ENCODE measurements around the gene CEACAM20. TPM values are rescaled to one million over a fixed set of nuclear protein-coding genes. Genes with fewer than 3 reads are reported as not detected.

The CEACAM20 gene
- total and polyA plus RNA-seq, 2 of the 13 experiments (the other 11 are each of a cell fraction or from before 2014, with no cell fraction given) = 0.04 TPM; not detected in 1

GRCh38 chr19:44554641-44555246 lies 25.3 kb upstream of the CEACAM20 start (continued):
- TF ChIP-seq ZMYM4 (CRISPR knock-in tag; IDR thresholded peaks at IDR 0.05) = no peak
- TF ChIP-seq HMG20A (CRISPR knock-in tag; IDR thresholded peaks at IDR 0.05; ENCODE audit: borderline replicate concordance) = no peak

DNA sequence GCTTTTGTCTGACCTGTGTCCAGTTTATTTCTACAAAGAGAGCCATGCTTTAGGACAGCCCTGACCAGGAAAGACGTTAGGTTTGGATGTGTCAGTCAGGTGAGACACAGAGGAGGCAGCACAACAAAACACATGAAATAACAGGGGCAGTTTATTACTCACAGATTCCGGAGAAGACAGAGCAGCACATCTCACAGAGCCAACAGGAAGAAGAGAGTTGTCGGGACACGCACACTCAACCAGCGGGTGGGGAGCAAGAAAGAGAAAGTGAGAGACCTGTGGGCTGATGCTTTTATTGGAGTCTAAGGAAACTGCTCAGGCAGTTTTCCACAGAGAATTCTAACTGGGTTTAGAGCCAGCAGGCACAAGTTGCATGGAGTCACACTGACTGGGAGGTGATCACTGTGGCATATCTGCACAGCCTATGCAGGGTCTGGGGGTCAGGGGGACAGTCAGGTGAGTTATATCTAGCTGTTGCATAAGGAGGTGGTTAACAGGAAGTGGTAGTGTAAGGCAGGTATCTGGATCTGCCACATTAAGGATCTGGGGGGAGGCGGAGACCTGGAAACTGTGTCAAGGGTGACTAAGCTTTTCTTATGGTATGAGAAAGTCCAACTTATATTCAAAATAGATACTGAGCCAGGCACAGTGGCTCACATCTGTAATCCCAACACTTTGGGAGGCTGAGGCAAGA lies 24.1 kb upstream of the CEACAM20 start:
- BruUV-seq (replicated peaks) = no TSS peak
- CTCF ChIA-PET (ENCODE audit: low intra/inter-chr PET ratio, low total read pairs) = no interaction called here
- Histone ChIP-seq H3K27me3 (ENCODE audit: control insufficient read depth in 1 of 2, insufficient read depth in 2 of 2, low read length in 2 of 2) (no peaks in the 10 kb centered on the region), H3K79me2 (ENCODE audit: insufficient read depth, low read length) (no peaks in the 10 kb centered on the region), H3K4me2 (ENCODE audit: low read depth, low read length) (no peak overlapping the region), H3K9ac (ENCODE audit: insufficient read depth, low read depth, low read length) (no peak overlapping the region), H3K9me3 (ENCODE audit: low read length) (no peaks in the 10 kb centered on the region), H2AFZ (ENCODE audit: low read length) (no peak overlapping the region), H3K36me3 (replicated peaks in 1 of 2; ENCODE audit: control insufficient read depth in 1 of 2, insufficient read depth in 2 of 2, low read length in 2 of 2) (no peaks in the 10 kb centered on the region), H3K4me1 (ENCODE audit: insufficient read depth, low read length) (no peaks in the 10 kb centered on the region), H3K27ac (ENCODE audit: extremely low read length, insufficient read depth, low read length) (no peak overlapping the region), H4K20me1 (ENCODE audit: insufficient read depth, low read length) (no peaks in the 10 kb centered on the region), H3K4me3 (replicated peaks in 1 of 3; ENCODE audit: insufficient read depth in 1 of 3, low read depth in 2 of 3, low read length in 3 of 3) (no peak overlapping the region)
- FAIRE-seq (no peak), DNase-seq (ENCODE audit: low spot score) (no peak), ATAC-seq (no peak)
- TF ChIP-seq ZNF850 (CRISPR knock-in tag; conservative IDR thresholded peaks at IDR 0.05) = no peak
- TF ChIP-seq NR2F2 (IDR thresholded peaks at IDR 0.05; ENCODE audit: borderline replicate concordance, low read depth) = no peak
- TF ChIP-seq, protein P1, sequence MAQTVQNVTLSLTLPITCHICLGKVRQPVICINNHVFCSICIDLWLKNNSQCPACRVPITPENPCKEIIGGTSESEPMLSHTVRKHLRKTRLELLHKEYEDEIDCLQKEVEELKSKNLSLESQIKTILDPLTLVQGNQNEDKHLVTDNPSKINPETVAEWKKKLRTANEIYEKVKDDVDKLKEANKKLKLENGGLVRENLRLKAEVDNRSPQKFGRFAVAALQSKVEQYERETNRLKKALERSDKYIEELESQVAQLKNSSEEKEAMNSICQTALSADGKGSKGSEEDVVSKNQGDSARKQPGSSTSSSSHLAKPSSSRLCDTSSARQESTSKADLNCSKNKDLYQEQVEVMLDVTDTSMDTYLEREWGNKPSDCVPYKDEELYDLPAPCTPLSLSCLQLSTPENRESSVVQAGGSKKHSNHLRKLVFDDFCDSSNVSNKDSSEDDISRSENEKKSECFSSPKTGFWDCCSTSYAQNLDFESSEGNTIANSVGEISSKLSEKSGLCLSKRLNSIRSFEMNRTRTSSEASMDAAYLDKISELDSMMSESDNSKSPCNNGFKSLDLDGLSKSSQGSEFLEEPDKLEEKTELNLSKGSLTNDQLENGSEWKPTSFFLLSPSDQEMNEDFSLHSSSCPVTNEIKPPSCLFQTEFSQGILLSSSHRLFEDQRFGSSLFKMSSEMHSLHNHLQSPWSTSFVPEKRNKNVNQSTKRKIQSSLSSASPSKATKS (CRISPR knock-in tag; IDR thresholded peaks at IDR 0.05) = no peak
- intact Hi-C loops (cut with micrococcal nuclease; ENCODE audit: unreplicated experiment) = no loop called here
- WGBS (ENCODE audit: low lambda C conversion rate) = 59% methylated on average over 6 of the region's 6 CpGs
- POLR2A ChIA-PET = no interaction called here
- in situ Hi-C loops (cut with HindIII; ENCODE audit: extremely low pct_ligation_motif_present, low pct_unique_long_range_greater_than_20kb) = no loop called here

All from HepG2 (cell line).